ENCODE measurements around the gene TREH. TPM values are rescaled to one million over a fixed set of nuclear protein-coding genes. Genes with fewer than 3 reads are reported as not detected.
A peak's percentile ranks its signal among the peaks of the same experiment; 100 is the strongest.

Gene TREH
- polyA plus RNA-seq, 1 donor from 2014 or later: 0.12 TPM

GRCh38 chr11:118625036-118625690 lies 54.3 kb downstream of the TREH start:
- no peaks in the 10 kb centered on the region for H3F3A ChIP-seq (ENCODE audit: insufficient read depth, low read length, poor library complexity, severe bottlenecking)
- no peaks in the 10 kb centered on the region for H3K27me3 ChIP-seq (ENCODE audit: insufficient read depth, low read depth, low read length)
- H2AFZ ChIP-seq (ENCODE audit: low read depth, low read length): no peak overlapping the region
- H3K9me3 ChIP-seq (ENCODE audit: low read length): no peaks in the 10 kb centered on the region
- H3K27ac ChIP-seq (ENCODE audit: low read length): no peak overlapping the region
- no peak overlapping the region for H3K4me2 ChIP-seq (ENCODE audit: low read length)
- no peaks in the 10 kb centered on the region for H3K36me3 ChIP-seq (ENCODE audit: insufficient read depth, low read length)
- H3K9me2 ChIP-seq (ENCODE audit: insufficient read depth, low read length): no peaks in the 10 kb centered on the region
- H4K20me1 ChIP-seq (ENCODE audit: insufficient read depth): no peaks in the 10 kb centered on the region
- no peak overlapping the region for H3K4me3 ChIP-seq (ENCODE audit: low read length)
- no peak overlapping the region for H3K9ac ChIP-seq (ENCODE audit: low read length)
- H3K79me2 ChIP-seq (replicated peaks; ENCODE audit: insufficient read depth, low read length): peaks cover 33% of the 10 kb centered on the region
- TF ChIP-seq REST (IDR thresholded peaks at IDR 0.05; ENCODE audit: borderline replicate concordance) (no peak), EP300 (conservative IDR thresholded peaks at IDR 0.05; ENCODE audit: poor library complexity, severe bottlenecking) (no peak), SMC3 (conservative IDR thresholded peaks at IDR 0.05; ENCODE audit: poor library complexity) (no peak), CTCF (IDR thresholded peaks at IDR 0.05; ENCODE audit: poor library complexity, severe bottlenecking) (no peak)

- Histone ChIP-seq H3K36me3 (ENCODE audit: insufficient read depth, low read length) (no peaks in the 10 kb centered on the region), H4K20me1 (ENCODE audit: insufficient read depth) (no peaks in the 10 kb centered on the region), H3K9me2 (ENCODE audit: insufficient read depth, low read length) (no peaks in the 10 kb centered on the region), H2AFZ (ENCODE audit: low read depth, low read length) (no peak overlapping the region), H3K79me2 (replicated peaks; ENCODE audit: insufficient read depth, low read length) (peaks cover 33% of the 10 kb centered on the region), H3K27ac (ENCODE audit: low read length) (no peak overlapping the region), H3F3A (ENCODE audit: insufficient read depth, low read length, poor library complexity, severe bottlenecking) (no peaks in the 10 kb centered on the region), H3K27me3 (ENCODE audit: insufficient read depth, low read depth, low read length) (no peaks in the 10 kb centered on the region), H3K4me2 (ENCODE audit: low read length) (no peak overlapping the region), H3K9me3 (ENCODE audit: low read length) (no peaks in the 10 kb centered on the region), H3K4me3 (ENCODE audit: low read length) (peak overlapping the region; percentile 83), H3K9ac (ENCODE audit: low read length) (peak overlapping the region; percentile 89)
- no peak for TF ChIP-seq CTCF (IDR thresholded peaks at IDR 0.05; ENCODE audit: poor library complexity, severe bottlenecking)
- no peak for TF ChIP-seq POLR2AphosphoS5 (IDR thresholded peaks at IDR 0.05)
- no peak for TF ChIP-seq RAD21 (conservative IDR thresholded peaks at IDR 0.05)
- no peak for TF ChIP-seq TAF1 (IDR thresholded peaks at IDR 0.05; ENCODE audit: low read depth)
- no peak for TF ChIP-seq REST (IDR thresholded peaks at IDR 0.05; ENCODE audit: borderline replicate concordance)
Measured at GRCh38 chr11:118623269-118623655, 56.2 kb downstream of the TREH start.
